GM12878 (cell line): ENCODE results near the gene C1QTNF12. TPM values are rescaled to one million over a fixed set of nuclear protein-coding genes. Genes with fewer than 3 reads are reported as not detected.

Experiments used
- ATAC-seq: fragments of 200-7000 bp; cut with Tn5 transposase; 3 replicates; pipeline ENCODE4 v1.9.1; 2020; ENCODE audit warnings: mild to moderate bottlenecking, moderate library complexity
- BruUV-seq: library from RNA; stranded (reverse); fragments of 400-500 nt; replicated peaks from 2 replicates; lab custom pipeline; 2021; lab: Mats Ljungman, UMichigan
- CTCF ChIA-PET: fragments of 300-600 bp; sonication (Branson Sonifier 250); formaldehyde crosslinking; extraction: SDS; loops from one replicate; lab custom pipeline; 2021; ENCODE audit warnings: inconsistent platforms; lab: Yijun Ruan, JAX
- POLR2A ChIA-PET: fragments of 350-600 bp; formaldehyde crosslinking; extraction: SDS; loops from one replicate; lab custom pipeline; 2021; ENCODE audit warnings: inconsistent platforms; lab: Charles Lee
- RAD21 ChIA-PET: fragments of 300-600 bp; sonication (Branson Sonifier 250); formaldehyde crosslinking; loops from one replicate; lab custom pipeline; 2023; ENCODE audit warnings: antibody characterized with exemption; ENCODE audit not compliant: unreplicated experiment; lab: Charles Lee
- SMC1A ChIA-PET: fragments of 300-600 bp; sonication (Branson Sonifier 250); formaldehyde crosslinking; loops from one replicate; lab custom pipeline; 2023; ENCODE audit not compliant: unreplicated experiment, uncharacterized antibody; lab: Charles Lee
- DNase-seq: peaks from one replicate; pipeline ENCODE4 v3.0.0-alpha.2; 2011; ENCODE audit warnings: low read depth, low spot score
- FAIRE-seq: peaks from 3 replicates; lab custom pipeline; 2011; peaks lifted over from hg19 to GRCh38; lab: Jason Lieb, UNC
- H2AFZ ChIP-seq: 2 replicates; pipeline ENCODE4 v1.6.0; 2011; ENCODE audit warnings: low read depth, low read length, control low read depth; ENCODE audit not compliant: control insufficient read depth
- H3K27ac ChIP-seq: 2 replicates; pipeline ENCODE4 v1.5.1; 2011; ENCODE audit warnings: control low read depth; ENCODE audit not compliant: control insufficient read depth, insufficient read depth
- H3K27me3 ChIP-seq, 2 experiments: replicated peaks in 1 of 2; 2 replicates each; pipeline versions ENCODE4 v1.6.0 to v1.6.1; 2011; ENCODE audit warnings: low read length in 1 of 2; ENCODE audit not compliant: control insufficient read depth in 2 of 2, insufficient read depth in 2 of 2
- H3K36me3 ChIP-seq, 2 experiments: 2 replicates each; pipeline ENCODE4 v1.5.1; 2011; ENCODE audit warnings: low read length in 1 of 2; ENCODE audit not compliant: control insufficient read depth in 2 of 2, insufficient read depth in 2 of 2
- H3K4me1 ChIP-seq: 2 replicates; pipeline ENCODE4 v1.6.1; 2011; ENCODE audit warnings: mild to moderate bottlenecking, low read length, moderate library complexity, mixed read lengths; ENCODE audit not compliant: control insufficient read depth, insufficient read depth
- H3K4me2 ChIP-seq: 2 replicates; pipeline ENCODE4 v1.6.0; 2011; ENCODE audit warnings: control low read depth; ENCODE audit not compliant: control insufficient read depth, insufficient read depth
- H3K4me3 ChIP-seq: fragments of 200-600 bp; sonication (generic); 2 replicates; pipeline ENCODE4 v1.5.1; 2016
- H3K79me2 ChIP-seq: 2 replicates; pipeline ENCODE4 v1.6.0; 2011; ENCODE audit warnings: low read length; ENCODE audit not compliant: control insufficient read depth, insufficient read depth
- H3K9ac ChIP-seq: 2 replicates; pipeline ENCODE4 v1.8.0; 2011; ENCODE audit warnings: low read length, control low read depth, mixed read lengths; ENCODE audit not compliant: control insufficient read depth, insufficient read depth
- H3K9me3 ChIP-seq: replicated peaks from 3 replicates; pipeline ENCODE4 v1.5.1; 2011; ENCODE audit warnings: mild to moderate bottlenecking, low read length; ENCODE audit not compliant: control insufficient read depth, insufficient read depth
- H4K20me1 ChIP-seq: 2 replicates; pipeline ENCODE4 v1.6.0; 2011; ENCODE audit not compliant: control insufficient read depth, insufficient read depth
- BRCA1 ChIP-seq: IDR thresholded peaks from 2 replicates; pipeline ENCODE4 v1.6.1; 2011; ENCODE audit warnings: low read depth, low read length, improper control_type of control experiment
- CBFB ChIP-seq: IDR thresholded peaks from 2 replicates; pipeline ENCODE4 v1.6.1; 2016; ENCODE audit warnings: antibody characterized with exemption, low read depth
- CHD2 ChIP-seq: IDR thresholded peaks from 2 replicates; pipeline ENCODE4 v1.6.1; 2011; ENCODE audit warnings: low read depth, low read length, improper control_type of control experiment, borderline replicate concordance
- CUX1 ChIP-seq: IDR thresholded peaks from 2 replicates; pipeline ENCODE4 v1.6.1; 2012; ENCODE audit warnings: improper control_type of control experiment, low read depth, low read length; ENCODE audit not compliant: insufficient replicate concordance
- DPF2 ChIP-seq: fragments of 450-650 bp; IDR thresholded peaks from 2 replicates; pipeline ENCODE4 v1.6.1; 2017; ENCODE audit warnings: mild to moderate bottlenecking
- ETV6 ChIP-seq, 2 experiments: fragments of 450-650 bp in 1 of 2; IDR thresholded peaks in 1 of 2; conservative IDR thresholded peaks in 1 of 2; 2 replicates each; pipeline ENCODE4 v1.6.1; 2014; ENCODE audit warnings: antibody characterized with exemption in 1 of 2, borderline replicate concordance in 1 of 2, low read depth in 1 of 2, mild to moderate bottlenecking in 1 of 2, moderate library complexity in 1 of 2
- GABPA ChIP-seq: IDR thresholded peaks from 2 replicates; pipeline ENCODE4 v1.6.1; 2014; ENCODE audit warnings: antibody characterized with exemption, low read depth, mild to moderate bottlenecking, inconsistent platforms
- GATAD2B ChIP-seq: fragments of 450-650 bp; conservative IDR thresholded peaks from 2 replicates; pipeline ENCODE4 v1.6.1; 2017; ENCODE audit warnings: low read depth, mild to moderate bottlenecking, moderate library complexity
- HCFC1 ChIP-seq: fragments of 150-350 bp; IDR thresholded peaks from 2 replicates; pipeline ENCODE4 v1.6.1; 2014; ENCODE audit warnings: low read length
- IRF3 ChIP-seq: fragments of 450-650 bp; IDR thresholded peaks from 2 replicates; pipeline ENCODE4 v1.6.1; 2014; ENCODE audit warnings: mild to moderate bottlenecking
- NBN ChIP-seq: fragments of 450-650 bp; IDR thresholded peaks from 2 replicates; pipeline ENCODE4 v1.6.1; 2016
- NR2C2 ChIP-seq: IDR thresholded peaks from 2 replicates; pipeline ENCODE4 v1.6.1; 2011; ENCODE audit warnings: borderline replicate concordance, low read depth; ENCODE audit not compliant: control insufficient read depth, insufficient read length
- NRF1 ChIP-seq: conservative IDR thresholded peaks from 2 replicates; pipeline ENCODE4 v1.6.1; 2011; ENCODE audit warnings: mild to moderate bottlenecking, low read depth, low read length, improper control_type of control experiment
- POLR2AphosphoS5 ChIP-seq: IDR thresholded peaks from 2 replicates; pipeline ENCODE4 v1.6.1; 2011; ENCODE audit warnings: mild to moderate bottlenecking, low read length, inconsistent platforms
- RB1 ChIP-seq: fragments of 450-650 bp; formaldehyde crosslinking; IDR thresholded peaks from 2 replicates; pipeline ENCODE4 v1.6.1; 2017; ENCODE audit warnings: mild to moderate bottlenecking, borderline replicate concordance
- SMC3 ChIP-seq: IDR thresholded peaks from 2 replicates; pipeline ENCODE4 v1.6.1; 2011; ENCODE audit warnings: low read length, improper control_type of control experiment, borderline replicate concordance
- YBX1 ChIP-seq: fragments of 450-650 bp; IDR thresholded peaks from 2 replicates; pipeline ENCODE4 v1.6.1; 2016; ENCODE audit warnings: antibody characterized with exemption
- WGBS: methylation state at CpG from one replicate; pipeline ENCODE4 v1.1.6; 2016; ENCODE audit warnings: low lambda C conversion rate; ENCODE audit not compliant: insufficient replicate concordance, insufficient coverage; ENCODE audit errors: missing lambda C conversion rate; 5-methylcytosine and 5-hydroxymethylcytosine counted together
- in situ Hi-C: fragments of 300-500 bp; cut with MboI; formaldehyde crosslinking; loops from 9 replicates; pipeline ENCODE4 v1.14.3; 2018; ENCODE audit warnings: mixed read lengths
- intact Hi-C: fragments of 100-400 bp; cut with micrococcal nuclease; formaldehyde crosslinking; loops from one replicate; pipeline ENCODE4 v1.14.2; 2022; ENCODE audit not compliant: unreplicated experiment
- polyA plus RNA-seq, 11 experiments: library from polyadenylated mRNA; depleted of rRNA in 4 of 11; unstranded in 6 of 11; stranded (reverse) in 5 of 11; fragments of >200 nt; fragmentation: Nextera tagmentation in 4 of 11; fragmentation: Illumina TruSeq in 1 of 11; extraction: Ambion mirVana in 4 of 11; extraction: Trizol in 1 of 11; gene quantifications; 1 replicate in 1 of 11; 2 replicates in 10 of 11; pipeline versions ENCODE4 v1.2.1 to v1.2.3, GENCODE V29; 2011 to 2016; ENCODE audit warnings: inconsistent platforms in 2 of 11, missing spikeins in 2 of 11, low read depth in 1 of 11
- total RNA-seq, 4 experiments: library from RNA; depleted of rRNA in 3 of 4; stranded (reverse); fragments of >200 nt in 3 of 4; fragmentation: Illumina TruSeq in 1 of 4; extraction: Trizol in 1 of 4; gene quantifications; 2 replicates each; pipeline versions ENCODE4 v1.2.1 to v1.2.3, GENCODE V29; 2013 to 2021

The C1QTNF12 gene
- total and polyA plus RNA-seq, 10 of the 15 experiments (the other 5 are each of a cell fraction or from before 2014, with no cell fraction given): 0.17 to 1.0 (median 0.31) TPM; not detected in 5

DNA sequence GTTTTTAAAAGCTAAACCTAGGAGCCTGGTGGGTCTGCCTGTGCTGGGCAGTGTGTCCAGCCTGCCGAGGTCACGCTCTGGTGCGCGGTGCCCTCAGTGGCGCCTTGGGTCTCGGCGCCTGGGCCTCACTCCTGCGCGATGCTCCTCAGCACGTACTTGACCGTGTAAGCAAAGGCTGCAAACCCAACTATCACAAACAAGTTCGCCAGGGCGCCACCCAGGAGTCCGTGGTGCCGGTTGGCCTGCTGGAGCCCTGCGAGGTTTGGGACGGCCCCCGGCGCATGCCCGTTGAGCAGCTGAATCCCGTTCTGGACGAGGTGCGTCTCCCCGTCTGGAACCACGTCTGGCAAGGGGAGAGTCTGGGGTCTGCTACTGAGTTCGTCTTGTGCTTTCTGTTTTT is 8.6 kb upstream of the C1QTNF12 start:
- 99% methylated on average over 26 of the region's 26 CpGs for WGBS
- ChIA-PET POLR2A (interaction anchor here (1.2 kb wide), 1 partner anchor 18 kb away, joined by 3 read pairs; the partner anchor contains the start of gene UBE2J2), CTCF (interaction anchor here (1.2 kb wide), 1 partner anchor 133 kb away, joined by 5 read pairs; no protein-coding TSS in a partner anchor), RAD21 (no interaction called here), SMC1A (interaction anchor here (1.0 kb wide), 1 partner anchor 17 kb away, joined by 5 read pairs; no protein-coding TSS in a partner anchor)
- Histone ChIP-seq H3K9ac (no peak overlapping the region), H3K9me3 (no peaks in the 10 kb centered on the region), H3K4me3 (no peak overlapping the region), H3K4me2 (no peak overlapping the region), H4K20me1 (no peaks in the 10 kb centered on the region), H3K27me3 (no peaks in the 10 kb centered on the region), H3K36me3 (peaks cover 3 to 13% of the 10 kb centered on the region in 2 experiments; a peak in 3 of 4 replicates), H2AFZ (no peak overlapping the region), H3K4me1 (peaks cover 12% of the 10 kb centered on the region), H3K27ac (no peak overlapping the region), H3K79me2 (no peaks in the 10 kb centered on the region)
- in situ Hi-C loops (no loop called here), intact Hi-C loops (no loop called here)
- BruUV-seq: no TSS peak
- FAIRE-seq: no peak
- DNase-seq: no peak
- TF ChIP-seq SMC3 (no peak), NRF1 (no peak), CBFB (no peak), IRF3 (no peak), ETV6 (conservative IDR thresholded peaks at IDR 0.05 in 1 of 2, IDR thresholded peaks at IDR 0.05 in 1 of 2; ENCODE audit: borderline replicate concordance in 1 of 2, low read depth in 1 of 2) (no peak), NR2C2 (no peak), DPF2 (no peak), CHD2 (no peak), BRCA1 (no peak), HCFC1 (no peak), RB1 (no peak), CUX1 (no peak), GABPA (no peak), GATAD2B (no peak), NBN (no peak), POLR2AphosphoS5 (no peak), YBX1 (no peak)
- ATAC-seq: no peak
